8988T (cell line): Measurements from ENCODE around the gene DOK3.

Source experiments
- DNase-seq: peaks from one replicate; pipeline ENCODE4 v3.0.0; 2011

The DOK3 gene

GRCh38 chr5:177511796-177512675 is 2.4 kb upstream of the DOK3 start:
- DNase-seq: no peak

DNA sequence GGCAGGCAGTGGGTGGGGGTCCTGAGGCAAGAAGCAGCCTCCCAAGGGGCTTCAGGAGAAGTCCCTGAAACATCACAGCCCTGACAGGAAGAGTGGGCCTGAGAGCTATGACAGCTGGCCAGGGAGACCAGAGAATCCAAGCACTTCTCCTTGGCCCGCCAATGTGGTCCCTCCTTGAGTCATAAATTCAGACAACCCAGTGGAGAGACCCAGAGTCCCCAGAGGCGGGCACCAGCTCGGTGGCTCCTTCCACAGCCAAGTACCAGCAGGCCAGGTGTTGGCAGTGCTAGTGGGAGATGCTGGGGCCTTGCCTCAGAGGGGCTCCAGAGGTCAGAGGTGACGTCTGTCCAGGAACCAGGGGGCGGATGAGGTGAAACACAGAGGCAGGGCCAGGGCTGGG is 1.6 kb upstream of the DOK3 start:
- DNase-seq: no peak

GRCh38 chr5:177510567-177511053 is 984 bp upstream of the DOK3 start:
- no peak for DNase-seq

DNA sequence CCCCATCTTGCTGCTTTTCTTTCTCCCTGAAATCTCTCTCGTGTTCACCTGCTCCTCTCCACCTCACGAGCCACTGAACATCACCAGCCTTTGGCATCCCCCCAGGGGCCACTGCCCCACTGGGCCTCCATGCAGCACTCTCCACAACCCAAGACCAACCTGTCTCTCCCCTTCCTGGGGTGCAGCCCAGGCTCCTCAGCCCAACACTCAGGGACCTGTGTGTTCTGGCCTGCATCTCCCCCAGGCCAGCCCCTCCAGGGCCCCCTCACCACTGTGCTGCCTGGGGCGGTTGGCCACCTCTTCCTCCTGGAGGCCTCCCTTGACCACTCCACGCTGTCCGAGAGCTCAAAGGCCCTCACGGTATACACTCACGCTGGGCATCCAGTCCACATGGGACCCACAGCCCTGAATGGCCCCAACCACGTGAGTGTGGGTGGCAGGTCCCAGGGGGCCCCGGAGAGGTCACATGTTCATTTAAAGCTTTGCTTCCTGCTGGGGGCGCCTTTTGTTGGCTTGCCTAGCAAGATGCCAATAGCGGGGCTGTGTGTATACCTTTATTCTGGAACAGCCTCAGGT is 453 bp upstream of the DOK3 start:
- DNase-seq: no peak

GRCh38 chr5:177508837-177509236 is 789 bp downstream of the DOK3 start:
- no peak for DNase-seq

- no peak for DNase-seq
These were observed 1.4 kb downstream of the DOK3 start for GRCh38 chr5:177508221-177508611.

DNA sequence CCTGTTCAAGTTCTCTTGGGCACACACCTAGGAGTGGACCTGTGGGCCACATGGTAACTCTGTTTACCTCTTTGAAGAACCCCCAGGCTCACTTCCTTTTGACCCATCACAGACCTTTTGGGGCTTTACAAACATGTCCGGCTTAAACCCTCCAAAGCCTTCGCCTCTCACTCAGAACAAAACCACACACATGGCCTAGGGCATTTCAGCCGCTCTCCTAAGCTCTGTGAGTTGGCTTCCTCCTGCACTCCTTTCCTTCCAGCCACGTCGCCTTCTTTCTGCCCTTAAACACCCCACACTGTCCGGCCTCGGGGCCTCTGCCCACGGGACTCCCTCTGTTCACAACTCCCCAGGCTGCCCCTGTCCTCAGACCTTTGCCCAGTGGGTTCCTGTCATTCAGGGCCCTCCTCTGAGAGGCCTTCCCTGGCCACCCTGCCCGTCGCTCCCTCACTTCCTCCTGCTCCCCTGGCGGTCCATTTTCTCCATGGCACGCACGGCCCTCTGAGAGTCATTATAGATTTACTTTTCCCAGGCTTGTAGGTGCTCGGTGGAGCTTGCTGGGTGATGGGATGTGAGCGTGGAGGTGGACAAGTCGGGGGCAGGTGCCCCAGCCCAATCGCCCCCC is 1.9 kb downstream of the DOK3 start:
- no peak for DNase-seq

DNA sequence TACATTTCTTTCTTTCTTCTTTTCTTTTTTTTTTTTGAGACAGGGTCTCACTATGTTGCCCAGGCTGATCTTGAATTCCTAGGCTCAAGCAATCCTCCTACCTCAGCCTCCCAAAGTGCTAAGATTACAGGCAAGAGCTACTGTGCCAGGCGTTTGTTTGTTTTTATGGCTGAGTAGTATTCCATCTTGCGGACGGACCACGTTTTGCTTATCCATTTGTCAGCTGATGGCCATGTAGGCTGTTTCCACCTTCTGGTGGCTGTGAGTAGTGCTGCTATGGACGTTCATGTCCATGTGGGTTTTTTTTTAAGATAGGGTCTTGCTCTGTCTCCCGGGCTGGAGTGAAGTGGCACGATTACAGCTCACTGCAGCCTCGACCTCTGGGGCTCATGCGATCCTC is 2.5 kb downstream of the DOK3 start:
- no peak for DNase-seq

GRCh38 chr5:177505075-177505474 is 4.6 kb downstream of the DOK3 start:
- DNase-seq: no peak

DNA sequence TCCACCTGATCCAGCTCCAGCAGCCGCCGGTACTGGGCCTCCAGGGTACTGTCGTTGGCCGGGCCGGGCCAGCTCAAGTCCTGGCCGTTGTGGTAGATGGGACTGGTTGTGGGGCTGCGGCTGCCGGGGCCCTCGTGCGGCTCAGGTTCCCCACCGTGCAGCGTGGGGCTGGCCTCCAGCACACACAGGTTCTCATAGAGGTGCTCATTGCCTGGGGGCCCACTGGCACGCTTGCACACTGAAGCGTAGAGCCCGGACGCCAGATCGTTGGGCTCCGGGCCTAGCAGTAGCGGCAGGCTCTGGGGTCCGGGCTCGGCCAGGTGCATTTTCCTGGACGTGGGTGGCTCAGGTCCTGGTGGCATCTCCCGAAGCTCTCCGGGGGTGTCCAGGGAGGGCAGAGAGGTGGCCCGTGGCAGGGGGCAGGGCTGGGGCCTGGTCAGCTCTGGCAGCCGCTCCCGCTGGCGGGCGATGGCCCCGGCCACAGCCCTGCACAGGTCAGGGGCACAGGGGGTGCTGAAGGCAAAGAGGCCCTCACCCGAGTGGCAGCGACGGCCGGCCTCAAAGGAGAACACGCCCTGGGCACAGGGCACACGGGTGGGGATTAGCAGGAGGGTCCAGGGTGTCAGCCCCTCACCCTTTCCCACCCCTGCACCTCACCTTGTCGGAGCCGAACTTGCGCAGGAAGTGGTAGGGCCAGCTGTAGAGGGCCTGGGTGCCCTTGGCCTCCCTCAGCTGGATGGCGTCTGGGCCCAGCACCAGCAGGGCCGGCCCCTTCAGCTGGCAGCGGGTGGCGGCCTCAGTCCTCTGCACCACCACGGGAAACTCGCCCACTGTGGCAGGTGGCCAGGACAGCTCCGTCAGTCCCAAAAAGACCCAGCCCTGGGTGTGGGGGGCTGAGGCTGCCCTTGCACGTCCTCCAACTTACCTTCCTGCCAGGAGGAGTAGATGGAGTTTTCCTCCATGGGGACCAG is 5.3 kb downstream of the DOK3 start:
- DNase-seq: no peak

- DNase-seq: no peak
These were observed 6.1 kb downstream of the DOK3 start for GRCh38 chr5:177503351-177504085.

DNA sequence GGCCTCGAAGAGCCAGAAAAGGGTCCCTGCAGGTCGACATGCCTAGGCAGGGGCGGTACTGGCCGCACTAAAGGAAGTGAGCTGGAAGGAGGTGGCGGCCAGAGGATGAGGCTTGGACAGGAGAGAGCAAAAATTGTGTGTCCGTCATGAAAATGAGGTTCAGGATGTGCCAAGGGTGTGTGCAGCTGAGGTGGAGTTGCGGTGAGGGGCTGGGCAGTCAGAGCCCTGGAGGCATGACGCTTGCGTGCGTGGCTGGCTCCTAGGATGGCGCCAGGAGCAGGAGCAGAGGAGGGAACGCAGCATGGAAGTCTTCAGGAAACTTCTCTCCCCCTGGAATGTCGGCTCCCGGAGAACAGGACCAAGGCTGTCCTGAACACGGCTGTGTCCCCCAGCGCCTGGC is 6.7 kb downstream of the DOK3 start:
- DNase-seq: no peak

DNA sequence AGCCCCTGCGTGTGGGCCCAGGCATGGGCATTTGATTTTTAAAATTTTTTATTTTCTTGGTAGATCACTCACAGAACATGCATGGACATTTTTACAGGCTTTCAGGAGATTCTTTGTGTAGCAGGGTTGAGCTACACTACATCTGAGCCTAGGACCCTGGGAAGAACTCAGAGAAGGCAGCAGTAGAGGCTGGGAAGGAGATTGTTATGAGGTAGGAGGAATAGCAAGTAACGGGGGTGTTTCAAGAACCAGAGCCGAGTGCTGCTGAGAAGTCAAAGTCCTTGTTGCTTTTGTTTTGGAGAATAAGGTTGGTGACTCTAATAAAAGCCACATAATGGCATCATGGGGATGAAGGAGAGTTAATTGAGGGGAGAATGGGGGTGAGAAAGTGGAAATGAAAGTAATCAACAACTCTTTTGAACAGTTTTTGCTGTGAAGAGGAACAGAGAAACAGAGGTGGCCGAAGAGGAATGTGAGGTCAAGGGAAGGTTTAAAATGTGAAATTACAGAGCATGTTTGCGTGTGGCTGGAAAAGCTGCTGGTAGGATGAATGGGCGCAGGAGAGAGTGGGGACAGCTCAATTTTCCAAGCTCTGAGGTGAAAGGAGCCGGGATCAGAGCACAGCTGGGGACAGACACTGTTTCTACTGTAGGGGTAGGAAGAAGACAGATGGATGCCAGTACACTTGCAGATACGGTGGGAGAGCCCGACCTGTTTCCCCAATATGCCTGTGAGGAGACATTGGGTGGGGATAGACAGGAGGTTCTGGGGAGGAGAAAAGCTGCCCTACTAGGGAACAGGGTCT is 7.5 kb downstream of the DOK3 start:
- no peak for DNase-seq

- DNase-seq: peak; percentile 99
These were observed 8.7 kb downstream of the DOK3 start for GRCh38 chr5:177500685-177501522.

DNA sequence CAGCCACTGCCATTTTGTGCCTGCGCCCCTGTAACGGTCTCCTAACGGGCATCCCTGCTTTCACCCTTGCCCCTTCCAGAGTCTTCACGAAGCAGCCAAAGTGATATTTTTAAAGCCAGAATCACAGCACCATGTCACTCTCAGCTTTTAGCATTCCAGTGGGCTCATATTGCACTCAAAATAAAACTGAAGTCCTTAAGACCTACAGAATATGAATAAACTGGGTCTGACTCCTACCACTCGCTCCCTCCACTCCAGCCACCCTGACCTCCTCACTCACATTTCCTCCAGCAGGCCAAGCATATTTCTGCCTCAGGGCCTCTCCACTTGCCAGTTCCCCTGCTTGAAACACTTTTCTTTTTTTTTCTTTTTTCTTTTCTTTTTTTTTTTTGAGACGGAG is 9.8 kb downstream of the DOK3 start:
- DNase-seq: no peak

DNA sequence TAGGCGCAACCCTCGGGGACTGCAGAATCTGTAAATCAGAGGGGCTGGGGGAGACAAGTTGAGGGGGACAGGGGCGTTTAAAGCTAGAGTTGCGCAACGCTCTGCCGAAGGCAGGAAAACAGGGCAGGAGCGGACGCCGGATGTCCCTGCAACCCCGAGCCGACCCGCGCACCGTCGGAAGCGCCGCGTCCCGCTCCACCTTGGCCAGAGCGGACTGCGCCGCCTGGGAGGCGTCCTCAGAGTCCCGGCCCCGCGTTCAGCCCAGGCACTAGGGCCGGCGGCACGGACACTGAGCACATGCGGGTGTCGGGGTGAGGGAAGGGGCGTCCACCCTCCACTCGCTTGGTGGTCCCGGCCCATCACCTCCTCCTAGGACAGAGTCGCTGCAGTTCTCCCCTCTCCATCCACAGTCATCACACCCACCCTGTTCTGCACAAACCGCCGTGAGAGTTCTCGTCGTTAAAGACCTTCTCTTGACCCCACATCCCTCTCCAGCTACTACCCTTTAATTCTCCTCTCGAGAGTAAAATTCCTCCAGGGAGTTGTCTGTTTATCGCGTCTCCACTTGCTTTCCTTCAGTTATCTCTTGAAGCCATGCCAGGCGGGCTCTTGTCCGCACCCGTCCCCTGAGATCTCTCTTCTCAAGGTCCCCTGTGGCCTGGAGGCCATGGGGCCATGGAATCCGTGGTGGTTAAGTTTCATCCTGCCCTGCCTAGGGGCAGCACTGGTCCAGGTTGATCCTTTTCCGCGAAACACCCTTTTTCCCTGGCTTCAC is 11.4 kb downstream of the DOK3 start:
- no peak for DNase-seq

GRCh38 chr5:177497292-177498012 is 12.2 kb downstream of the DOK3 start, which contains the start of gene PDLIM7:
Gene PDLIM7, minus strand, starts transcription at chr5:177497604. Its CDS starts 1,092 bp downstream, at chr5:177496512.
- peak; percentile 99 for DNase-seq

DNA sequence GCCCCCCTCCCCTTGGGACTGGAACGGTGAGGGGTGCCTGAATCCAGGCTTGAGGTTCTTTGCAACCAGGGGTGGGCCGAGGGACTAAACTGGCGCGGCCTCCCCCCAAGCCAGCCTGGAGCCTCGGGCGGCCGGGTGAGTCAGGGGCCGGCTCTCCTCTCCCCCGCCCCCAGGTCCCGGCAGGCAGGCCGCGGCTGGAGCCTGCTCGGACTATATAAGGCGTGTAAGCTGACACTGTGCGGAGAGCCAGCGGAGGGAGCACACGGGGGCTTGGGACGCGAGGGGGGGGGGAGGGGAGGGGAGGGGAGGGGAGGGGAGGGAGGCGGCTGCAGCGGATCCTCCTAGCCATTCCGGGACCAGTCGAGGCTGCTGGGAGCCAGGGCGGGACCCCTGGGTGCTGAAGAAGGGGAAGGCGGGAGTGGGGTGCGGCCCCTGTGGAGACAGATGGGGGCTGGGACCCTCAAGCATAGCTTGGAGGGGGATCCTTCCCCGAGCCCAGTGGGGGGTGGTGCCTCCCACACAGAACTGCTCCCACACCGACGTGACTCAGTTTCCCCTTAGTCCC is 12.8 kb downstream of the DOK3 start:
- peak; percentile 80 for DNase-seq
